NCI-H510A treated with DMSO at 0.1 percent for 48 hours (cell line): ENCODE data around the gene CDC40.
"Not testable (repeated sequence)": the region's sequence is repeated elsewhere in the genome, so short reads cannot be mapped to it uniquely, and the experiment has no call there.

Experiments
- DNase-seq: peaks from one replicate; lab custom pipeline; 2025; lab: John Stamatoyannopoulos, UW

CDC40 gene

GRCh38 chr6:110201151-110201884 lies 21.1 kb downstream of the CDC40 start:
- no peak for DNase-seq

GRCh38 chr6:110207652-110208051 lies 27.4 kb downstream of the CDC40 start:
- DNase-seq: no peak

- no peak for DNase-seq
These were observed 31.5 kb downstream of the CDC40 start for GRCh38 chr6:110211753-110212152.

- no peak for DNase-seq
These were observed 34.1 kb downstream of the CDC40 start for GRCh38 chr6:110214338-110214737.

- DNase-seq: no peak
These were observed 35.9 kb downstream of the CDC40 start for GRCh38 chr6:110216140-110216539.

- DNase-seq: no peak
These were observed 37.0 kb downstream of the CDC40 start for GRCh38 chr6:110217266-110217665.

- DNase-seq: no peak
These were observed 41.5 kb downstream of the CDC40 start for GRCh38 chr6:110221738-110222137.

GRCh38 chr6:110226261-110226660 lies 46.0 kb downstream of the CDC40 start:
- no peak for DNase-seq

GRCh38 chr6:110232450-110232849 lies 52.2 kb downstream of the CDC40 start:
- no peak for DNase-seq

- no peak for DNase-seq
These were observed 53.6 kb downstream of the CDC40 start for GRCh38 chr6:110233770-110234374.

- not testable (repeated sequence) for DNase-seq
These were observed 55.8 kb downstream of the CDC40 start for GRCh38 chr6:110236007-110236406.

GRCh38 chr6:110239526-110240274 lies 59.5 kb downstream of the CDC40 start:
- DNase-seq: no peak

- DNase-seq: not testable (repeated sequence)
These were observed 64.4 kb downstream of the CDC40 start for GRCh38 chr6:110244621-110245020.

GRCh38 chr6:110246378-110246777 lies 66.2 kb downstream of the CDC40 start:
- DNase-seq: no peak

GRCh38 chr6:110246900-110247546 lies 66.8 kb downstream of the CDC40 start:
- DNase-seq: no peak

GRCh38 chr6:110250058-110250457 lies 69.8 kb downstream of the CDC40 start:
- no peak for DNase-seq

- no peak for DNase-seq
These were observed 70.6 kb downstream of the CDC40 start for GRCh38 chr6:110250838-110251237.

GRCh38 chr6:110255211-110255750 lies 75.1 kb downstream of the CDC40 start:
- DNase-seq: no peak

GRCh38 chr6:110256366-110256765 lies 76.1 kb downstream of the CDC40 start:
- no peak for DNase-seq

GRCh38 chr6:110265273-110265672 lies 85.0 kb downstream of the CDC40 start:
- no peak for DNase-seq

- no peak for DNase-seq
These were observed 86.8 kb downstream of the CDC40 start for GRCh38 chr6:110266996-110267395.

- no peak for DNase-seq
These were observed 89.4 kb downstream of the CDC40 start for GRCh38 chr6:110269623-110270022.
